GM21390 (cell line): Measurements from ENCODE around the gene ABLIM1.
A peak's percentile ranks its signal among the peaks of the same experiment; 100 is the strongest.

ENCODE experiments used
- ATAC-seq: cut with Tn5 transposase; IDR thresholded peaks from one replicate; pipeline ENCODE4 v1.9.1; 2021; ENCODE audit not compliant: unreplicated experiment

Gene ABLIM1

GRCh38 chr10:114498413-114499111, 159.5 kb downstream of the ABLIM1 start:
- peak; percentile 45 for ATAC-seq

- no peak for ATAC-seq
Observed at GRCh38 chr10:114495303-114495702, 162.8 kb downstream of the ABLIM1 start.

GRCh38 chr10:114492351-114493037, 165.6 kb downstream of the ABLIM1 start:
- no peak for ATAC-seq

GRCh38 chr10:114491933-114492332, 166.1 kb downstream of the ABLIM1 start:
- ATAC-seq = no peak

GRCh38 chr10:114491419-114491818, 166.7 kb downstream of the ABLIM1 start:
- no peak for ATAC-seq

GRCh38 chr10:114489521-114490310, 168.4 kb downstream of the ABLIM1 start:
- ATAC-seq = no peak

- no peak for ATAC-seq
Observed at GRCh38 chr10:114487815-114488536, 170.1 kb downstream of the ABLIM1 start.

- no peak for ATAC-seq
Observed at GRCh38 chr10:114486938-114487814, 170.9 kb downstream of the ABLIM1 start.

GRCh38 chr10:114485696-114486400, 172.2 kb downstream of the ABLIM1 start:
- no peak for ATAC-seq

GRCh38 chr10:114483575-114483974, 174.5 kb downstream of the ABLIM1 start:
- ATAC-seq = no peak

- no peak for ATAC-seq
Observed at GRCh38 chr10:114482480-114483304, 175.4 kb downstream of the ABLIM1 start.

GRCh38 chr10:114481055-114481454, 177.0 kb downstream of the ABLIM1 start:
- ATAC-seq = no peak

GRCh38 chr10:114479836-114480235, 178.2 kb downstream of the ABLIM1 start:
- no peak for ATAC-seq

- no peak for ATAC-seq
Observed at GRCh38 chr10:114479307-114479706, 178.8 kb downstream of the ABLIM1 start.

GRCh38 chr10:114478281-114478680, 179.8 kb downstream of the ABLIM1 start:
- ATAC-seq = no peak

GRCh38 chr10:114477285-114477684, 180.8 kb downstream of the ABLIM1 start:
- no peak for ATAC-seq

- no peak for ATAC-seq
Observed at GRCh38 chr10:114474989-114475388, 183.1 kb downstream of the ABLIM1 start.

- no peak for ATAC-seq
Observed at GRCh38 chr10:114473776-114474175, 184.3 kb downstream of the ABLIM1 start.

GRCh38 chr10:114472877-114473253, 185.2 kb downstream of the ABLIM1 start:
- ATAC-seq = no peak
